Activated CD4-positive, alpha-beta T cell treated with anti-CD3 and anti-CD28 coated beads, Interleukin-10, Interleukin-2, amounts not matched to agents 100 ng/mL and 50 ng/mL, durations not matched to agents 16 hours and 8 hours (primary cell): Measurements from ENCODE around the gene TGFB1.

Experiments
- DNase-seq: peaks from one replicate; pipeline ENCODE4 v3.0.0-alpha.2; 2020

Gene TGFB1

DNA sequence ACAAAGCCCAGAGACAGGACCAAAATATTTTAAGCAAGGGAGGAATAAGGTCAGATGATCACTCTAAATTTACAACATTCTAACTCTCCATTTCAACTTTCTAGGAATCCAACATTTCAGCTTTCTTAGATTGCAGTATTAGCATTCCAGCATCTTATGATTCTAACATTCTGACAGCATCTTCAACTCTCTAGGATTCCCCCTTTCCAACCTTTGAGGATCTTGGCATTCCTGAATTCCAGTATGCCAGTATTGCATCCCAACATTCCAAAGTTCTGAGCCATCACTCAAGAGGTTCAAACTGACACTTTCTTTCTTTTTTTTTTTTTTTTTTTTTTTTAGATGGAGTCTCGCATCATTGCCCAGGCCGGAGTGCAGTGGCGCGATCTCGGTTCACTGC is 13.8 kb downstream of the TGFB1 start:
- no peak for DNase-seq

DNA sequence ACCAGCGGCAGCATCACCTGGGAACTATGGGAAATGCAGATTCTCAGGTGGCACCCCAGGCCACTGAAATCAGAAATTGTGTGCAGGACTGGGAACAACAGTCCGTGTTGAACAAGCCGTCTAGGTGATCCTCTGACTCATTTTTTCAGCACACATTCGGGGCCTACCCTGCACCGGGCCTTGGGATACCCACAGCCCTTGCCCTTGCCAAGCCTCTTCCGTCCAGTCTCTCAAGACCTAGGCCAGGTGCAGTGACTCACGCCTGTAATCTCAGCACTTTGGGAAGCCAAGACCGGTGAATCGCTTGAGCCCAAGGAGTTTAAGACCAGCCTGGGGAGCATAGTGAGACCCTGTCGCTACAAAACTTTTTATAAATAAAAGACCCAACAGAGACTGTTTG is 18.3 kb downstream of the TGFB1 start:
- no peak for DNase-seq

- no peak for DNase-seq
Observed at GRCh38 chr19:41334793-41335192, 18.9 kb downstream of the TGFB1 start.

- DNase-seq, result no peak
Observed at GRCh38 chr19:41332468-41332867, 21.3 kb downstream of the TGFB1 start.

DNA sequence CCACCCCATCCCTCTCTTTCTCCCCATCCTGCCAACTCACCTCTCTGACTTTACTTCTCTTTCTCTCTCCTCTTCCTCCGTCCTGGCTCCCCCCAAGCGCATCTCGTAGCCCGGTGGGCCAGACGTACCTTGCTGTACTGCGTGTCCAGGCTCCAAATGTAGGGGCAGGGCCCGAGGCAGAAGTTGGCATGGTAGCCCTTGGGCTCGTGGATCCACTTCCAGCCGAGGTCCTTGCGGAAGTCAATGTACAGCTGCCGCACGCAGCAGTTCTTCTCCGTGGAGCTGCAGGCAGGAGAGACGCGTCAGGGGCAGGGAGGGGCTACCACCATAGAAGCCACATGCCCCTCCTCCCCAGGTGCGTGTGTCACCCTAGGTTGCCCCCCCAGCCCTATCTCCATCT is 21.7 kb downstream of the TGFB1 start:
- DNase-seq, result no peak

GRCh38 chr19:41330946-41331678 is 22.6 kb downstream of the TGFB1 start:
- DNase-seq, result no peak

DNA sequence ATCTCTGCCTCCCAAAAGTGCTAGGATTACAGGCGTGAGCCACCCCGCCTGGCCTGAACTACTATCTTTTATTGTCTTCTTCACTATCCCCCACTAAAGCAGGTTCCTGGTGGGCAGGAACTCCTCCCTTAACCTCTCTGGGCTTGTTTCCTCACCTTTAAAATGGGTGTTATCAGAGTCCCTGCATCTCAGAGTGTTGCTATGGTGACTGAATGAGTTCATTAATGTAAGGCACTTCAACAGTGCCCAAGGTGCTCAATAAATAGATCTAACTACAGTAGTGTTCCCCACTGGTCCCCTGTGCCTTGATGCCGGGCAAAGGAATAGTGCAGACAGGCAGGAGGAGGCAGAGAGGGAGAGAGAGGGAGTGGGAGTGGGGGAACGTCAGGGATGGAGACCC is 23.2 kb downstream of the TGFB1 start:
- DNase-seq, result no peak

DNA sequence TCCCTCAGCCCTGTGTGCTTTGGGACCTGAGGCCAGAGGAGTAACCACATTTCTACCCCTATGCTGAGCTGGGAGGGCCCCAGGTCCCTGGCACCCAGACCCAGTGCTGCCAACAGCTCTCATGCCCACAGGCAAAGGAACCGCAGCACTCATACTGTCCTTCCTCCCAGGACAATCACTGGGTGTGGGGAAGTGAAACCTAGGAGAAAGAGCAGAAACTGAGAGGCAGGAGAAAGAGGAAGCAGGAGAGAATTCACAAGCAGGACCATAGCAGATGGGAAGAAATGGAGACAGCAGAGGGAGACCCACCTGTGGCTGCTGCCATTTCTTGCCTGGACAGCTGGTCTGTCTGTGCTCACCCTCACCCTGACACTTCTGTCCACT is 24.9 kb downstream of the TGFB1 start:
- no peak for DNase-seq

GRCh38 chr19:41328157-41328841 is 25.4 kb downstream of the TGFB1 start:
- peak; percentile 60 for DNase-seq

- DNase-seq, result peak; percentile 94
Observed at GRCh38 chr19:41327576-41328156, 26.1 kb downstream of the TGFB1 start.

GRCh38 chr19:41327076-41327575 is 26.6 kb downstream of the TGFB1 start:
- DNase-seq, result no peak

- DNase-seq, result no peak
Observed at GRCh38 chr19:41325947-41326706, 27.6 kb downstream of the TGFB1 start.

DNA sequence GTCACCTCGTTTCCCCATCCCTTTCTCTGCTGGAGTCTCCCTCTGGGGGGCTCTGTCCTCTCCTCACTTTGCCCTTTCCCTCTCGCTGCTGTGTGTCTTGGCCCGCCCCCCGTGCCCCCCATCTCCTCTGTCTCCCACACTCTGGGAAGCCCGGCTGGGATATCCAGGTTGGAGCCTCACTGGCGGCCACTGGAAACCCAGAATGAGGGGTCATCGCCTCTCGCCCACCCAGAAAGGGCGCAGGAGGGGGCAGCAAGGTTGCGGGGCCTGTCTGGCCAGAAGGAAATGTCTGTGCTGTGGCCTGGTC is 28.1 kb downstream of the TGFB1 start:
- no peak for DNase-seq

DNA sequence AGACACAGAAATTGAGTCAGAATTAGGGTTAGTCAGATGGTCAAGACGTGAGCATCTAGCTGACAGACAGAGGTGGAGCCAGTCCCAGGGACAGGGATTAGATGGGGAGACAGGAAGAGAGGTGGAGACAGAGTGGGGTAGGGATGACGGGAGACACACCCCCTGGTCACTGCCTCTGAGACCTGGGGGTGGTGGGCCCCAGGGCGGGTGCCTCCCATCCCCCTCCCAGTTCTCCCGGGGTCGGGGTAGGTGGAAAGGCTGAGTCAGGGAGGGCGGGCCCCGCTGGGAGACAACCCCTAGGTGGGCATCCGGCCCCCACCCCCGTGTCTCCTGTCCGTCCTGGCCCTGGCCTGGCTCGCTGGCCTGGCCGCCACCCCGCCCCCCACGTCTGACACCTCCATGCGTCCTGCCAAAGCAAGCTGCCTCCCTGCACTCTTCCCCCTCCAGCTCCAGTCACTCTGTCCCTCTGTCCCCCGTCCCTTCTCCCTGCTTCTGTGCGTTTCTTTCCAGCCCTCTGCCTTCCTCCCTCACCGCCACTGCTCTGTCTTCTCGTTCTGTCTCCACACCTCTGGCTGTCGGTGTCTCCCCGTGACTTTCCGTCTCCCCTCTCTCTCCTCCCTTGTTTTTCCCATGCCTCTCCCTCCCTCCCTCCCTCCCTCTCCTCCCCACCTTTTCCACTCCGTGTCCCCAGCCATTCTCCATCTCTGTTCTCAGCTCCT is 28.6 kb downstream of the TGFB1 start:
- DNase-seq, result no peak

DNA sequence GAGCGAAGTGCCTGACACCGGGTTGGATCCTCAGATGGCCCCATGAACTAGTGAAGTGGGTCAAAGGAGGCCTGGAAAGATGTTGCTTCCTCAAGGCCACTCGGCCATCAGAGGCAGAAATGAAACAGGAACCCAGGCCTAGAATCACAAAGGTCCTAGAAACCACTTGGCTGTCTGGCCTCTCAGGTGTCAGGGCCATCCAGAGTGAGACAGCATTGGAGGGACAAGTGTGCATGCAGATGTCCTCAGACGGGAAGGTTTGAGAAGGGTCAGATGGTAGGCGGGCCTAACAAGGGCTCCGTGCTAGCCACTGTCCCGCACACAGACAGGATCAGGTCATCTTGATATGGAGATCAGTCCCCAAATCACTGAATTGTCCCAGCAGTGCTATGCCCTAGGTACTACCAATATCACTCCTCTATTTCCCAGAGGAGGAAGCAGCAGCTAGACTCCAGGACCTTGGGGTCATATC is 29.5 kb downstream of the TGFB1 start:
- DNase-seq, result no peak

DNA sequence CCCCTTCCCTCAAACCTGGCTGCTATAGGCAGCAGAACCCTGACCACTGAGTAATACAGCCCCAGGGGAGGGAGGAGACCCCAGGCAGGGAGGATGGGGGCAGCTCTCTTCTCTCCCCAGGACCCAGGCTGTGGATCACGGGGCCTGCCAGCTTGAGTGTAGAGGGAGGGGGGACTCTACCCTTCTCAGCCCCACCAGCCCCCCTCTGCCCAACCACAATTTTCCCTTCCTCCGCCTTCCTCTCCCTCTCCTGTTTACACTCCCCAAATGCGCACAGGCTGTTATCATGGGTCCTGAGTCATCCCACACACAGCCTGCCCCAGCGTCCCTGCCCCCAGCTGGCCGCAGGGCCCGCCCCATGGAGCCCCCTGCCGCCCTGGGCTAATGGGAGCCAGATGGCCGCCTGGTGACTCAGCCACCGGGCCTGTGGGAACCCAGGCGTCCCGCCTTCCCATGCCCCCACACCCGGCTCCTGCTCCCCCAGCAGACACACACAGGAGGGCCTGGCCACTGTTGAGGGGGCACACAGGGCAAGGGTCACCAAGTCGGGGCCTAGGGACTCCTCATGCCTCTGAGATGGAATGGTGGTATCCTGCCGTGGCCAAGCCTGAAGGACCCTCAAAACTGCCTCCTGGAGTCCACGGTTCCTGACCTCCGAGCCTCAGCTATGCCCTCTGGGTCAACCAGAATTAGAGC is 30.1 kb downstream of the TGFB1 start:
- DNase-seq, result no peak

DNA sequence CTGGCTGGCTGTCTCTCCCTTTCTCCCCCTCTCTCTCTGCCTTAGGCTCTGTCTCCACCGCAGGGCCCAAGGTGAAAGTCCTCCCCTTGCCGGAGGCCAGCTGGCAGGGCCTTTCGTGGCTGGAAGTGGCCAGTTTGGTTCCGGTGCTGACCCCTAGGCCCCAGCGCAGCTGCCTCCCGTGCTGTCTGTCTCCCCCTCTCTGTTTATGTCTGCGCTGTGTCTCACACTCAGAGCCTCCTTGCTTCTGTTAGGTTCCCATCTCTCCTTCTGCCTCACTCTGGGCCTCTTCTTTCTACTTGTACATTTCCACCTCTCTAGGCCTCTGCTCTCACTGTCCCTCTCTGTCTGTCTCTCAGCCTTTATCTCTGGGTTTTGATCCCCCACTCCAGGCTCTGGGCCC is 30.7 kb downstream of the TGFB1 start:
- DNase-seq, result no peak

- DNase-seq, result no peak
Observed at GRCh38 chr19:41322451-41322850, 31.3 kb downstream of the TGFB1 start.

DNA sequence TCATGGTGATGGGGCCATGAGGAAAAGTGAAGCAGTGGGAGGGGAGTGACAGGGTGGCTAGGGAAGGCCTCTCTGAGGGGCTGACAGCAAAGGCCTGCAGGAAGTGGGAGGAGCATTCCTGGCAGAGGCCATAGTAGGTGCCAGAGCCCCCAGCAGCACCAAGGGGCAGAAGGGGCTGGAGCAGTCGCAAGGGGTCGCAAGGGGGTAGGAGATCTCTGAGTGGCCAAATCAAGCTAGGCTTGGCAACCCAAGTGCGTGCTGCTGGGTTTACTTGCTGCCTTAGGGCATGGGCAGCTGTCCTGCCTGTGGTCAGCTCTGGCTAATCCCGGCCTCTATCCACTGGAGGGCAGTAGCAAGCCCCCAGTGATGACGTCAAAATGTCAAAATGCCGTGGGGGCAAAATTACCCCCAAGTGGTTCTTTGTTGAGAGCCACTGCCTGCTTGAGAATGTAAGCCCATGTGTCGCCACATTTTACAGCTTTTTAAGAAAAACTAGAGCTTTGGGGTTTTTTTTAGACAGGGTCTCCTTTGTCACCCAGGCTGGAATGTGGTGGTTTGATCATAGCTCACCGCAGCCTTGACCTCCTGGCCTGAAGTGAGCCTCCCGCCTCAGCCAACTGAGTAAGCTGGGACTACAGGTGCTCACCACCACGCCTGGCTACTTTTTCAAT is 32.0 kb downstream of the TGFB1 start:
- no peak for DNase-seq

- DNase-seq, result no peak
Observed at GRCh38 chr19:41321204-41321599, 32.5 kb downstream of the TGFB1 start.

GRCh38 chr19:41320568-41320967 is 33.2 kb downstream of the TGFB1 start:
- no peak for DNase-seq

- no peak for DNase-seq
Observed at GRCh38 chr19:41320185-41320518, 33.6 kb downstream of the TGFB1 start.
